PC-3 (cell line): ENCODE data around the gene DSC2. TPM values are rescaled to one million over a fixed set of nuclear protein-coding genes. Genes with fewer than 3 reads are reported as not detected.

Source experiments
- ATAC-seq: fragments of 200-7000 bp; cut with Tn5 transposase; 2 replicates; pipeline ENCODE4 v1.9.1; 2020; ENCODE audit warnings: mild to moderate bottlenecking, moderate library complexity
- BruUV-seq: library from RNA; stranded (reverse); fragments of 400-500 nt; replicated peaks from 2 replicates; lab custom pipeline; 2021; lab: Mats Ljungman, UMichigan
- CTCF ChIA-PET: fragments of 300-600 bp; sonication (Branson Sonifier 250); formaldehyde crosslinking; loops from one replicate; lab custom pipeline; 2022; ENCODE audit warnings: antibody characterized with exemption; lab: Charles Lee
- POLR2A ChIA-PET: fragments of 300-600 bp; sonication (Branson Sonifier 250); formaldehyde crosslinking; loops from one replicate; lab custom pipeline; 2022; ENCODE audit warnings: antibody characterized with exemption; ENCODE audit not compliant: unreplicated experiment; lab: Charles Lee
- DNase-seq: peaks from one replicate; pipeline ENCODE4 v3.0.0-alpha.2; 2015
- H2AFZ ChIP-seq: fragments of 300-600 bp; sonication (generic); 2 replicates; pipeline ENCODE4 v1.6.0; 2016; ENCODE audit warnings: antibody characterized with exemption, low read length
- H3F3A ChIP-seq: fragments of 300-600 bp; sonication (generic); one replicate; pipeline ENCODE4 v1.6.0; 2017; ENCODE audit warnings: antibody characterized with exemption, low read length, control low read depth, mild to moderate bottlenecking; ENCODE audit not compliant: unreplicated experiment
- H3K27ac ChIP-seq: fragments of 300-600 bp; sonication (generic); 2 replicates; pipeline ENCODE4 v1.5.1; 2016; ENCODE audit warnings: mild to moderate bottlenecking, low read length
- H3K27me3 ChIP-seq: fragments of 300-600 bp; sonication (generic); 2 replicates; pipeline ENCODE4 v1.6.1; 2016; ENCODE audit warnings: low read length, mixed read lengths
- H3K36me3 ChIP-seq: fragments of 300-600 bp; sonication (generic); 2 replicates; pipeline ENCODE4 v1.6.1; 2016; ENCODE audit warnings: low read depth, mixed run types, low read length, mixed read lengths
- H3K4me1 ChIP-seq: fragments of 300-600 bp; sonication (generic); 2 replicates; pipeline ENCODE4 v1.5.1; 2016; ENCODE audit warnings: low read length; ENCODE audit not compliant: insufficient read depth
- H3K4me2 ChIP-seq: fragments of 300-600 bp; sonication (generic); 2 replicates; pipeline ENCODE4 v1.6.0; 2016; ENCODE audit warnings: low read length
- H3K4me3 ChIP-seq: fragments of 300-600 bp; sonication (generic); 2 replicates; pipeline ENCODE4 v1.5.1; 2016; ENCODE audit warnings: mild to moderate bottlenecking, low read length, mixed read lengths
- H3K79me2 ChIP-seq: fragments of 300-600 bp; sonication (generic); 2 replicates; pipeline ENCODE4 v1.6.1; 2017; ENCODE audit warnings: low read length, mixed read lengths
- H3K9ac ChIP-seq: fragments of 300-600 bp; sonication (generic); 2 replicates; pipeline ENCODE4 v1.6.0; 2016; ENCODE audit warnings: mild to moderate bottlenecking, low read length
- H3K9me2 ChIP-seq: fragments of 300-600 bp; sonication (generic); replicated peaks from 2 replicates; pipeline ENCODE4 v1.6.1; 2016; ENCODE audit warnings: mixed run types, low read length, mixed read lengths
- H3K9me3 ChIP-seq: fragments of 300-600 bp; sonication (generic); 2 replicates; pipeline ENCODE4 v1.6.1; 2016; ENCODE audit warnings: low read length, mixed read lengths
- H4K20me1 ChIP-seq: fragments of 300-600 bp; sonication (generic); 2 replicates; pipeline ENCODE4 v1.6.1; 2016; ENCODE audit warnings: low read length, mixed read lengths
- EZH2 ChIP-seq: fragments of 300-600 bp; sonication (generic); IDR thresholded peaks from one replicate; pipeline ENCODE4 v1.6.1; 2017; ENCODE audit warnings: antibody characterized with exemption, mild to moderate bottlenecking, low read length; ENCODE audit not compliant: unreplicated experiment
- EZH2phosphoT487 ChIP-seq: fragments of 300-600 bp; sonication (generic); IDR thresholded peaks from 2 replicates; pipeline ENCODE4 v1.6.1; 2018; ENCODE audit warnings: mild to moderate bottlenecking, antibody characterized with exemption, low read length, borderline replicate concordance
- intact Hi-C: fragments of 100-400 bp; cut with micrococcal nuclease; formaldehyde crosslinking; loops from 2 replicates; pipeline ENCODE4 v1.9.0; 2023
- total RNA-seq: library from RNA; depleted of rRNA; stranded (reverse); fragments of >200 nt; gene quantifications from 2 replicates; pipeline ENCODE4 v1.2.3, GENCODE V29; 2014
- TF ChIP-seq, protein P1 (sequence below): fragments of 300-600 bp; sonication (generic); conservative IDR thresholded peaks from 2 replicates; pipeline ENCODE4 v1.5.1; 2017; ENCODE audit warnings: antibody characterized with exemption, low read depth, mild to moderate bottlenecking, low read length

DSC2 gene
- total RNA-seq, 1 experiment from 2014 or later, result 4.8 TPM

DNA sequence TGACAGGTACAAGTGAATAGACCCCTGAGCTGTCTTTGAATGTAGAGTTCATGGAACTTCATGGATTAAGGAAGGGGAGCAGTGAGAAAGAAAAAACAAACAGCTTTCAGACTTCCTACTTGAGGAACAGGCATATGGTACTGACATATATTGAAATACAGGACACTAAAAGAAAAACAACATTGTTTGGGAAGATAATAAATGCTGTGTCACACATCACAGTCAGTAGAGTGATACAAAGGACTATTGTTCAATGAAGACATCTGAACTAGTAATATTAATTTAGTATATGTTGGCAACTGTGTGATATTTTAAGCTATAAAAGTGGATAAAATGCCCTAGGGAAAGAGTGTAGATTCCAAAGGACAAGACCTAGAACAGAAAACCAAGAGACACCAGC lies 3.3 kb downstream of the DSC2 start:
- no peak for TF ChIP-seq EZH2phosphoT487
- TF ChIP-seq, protein P1, sequence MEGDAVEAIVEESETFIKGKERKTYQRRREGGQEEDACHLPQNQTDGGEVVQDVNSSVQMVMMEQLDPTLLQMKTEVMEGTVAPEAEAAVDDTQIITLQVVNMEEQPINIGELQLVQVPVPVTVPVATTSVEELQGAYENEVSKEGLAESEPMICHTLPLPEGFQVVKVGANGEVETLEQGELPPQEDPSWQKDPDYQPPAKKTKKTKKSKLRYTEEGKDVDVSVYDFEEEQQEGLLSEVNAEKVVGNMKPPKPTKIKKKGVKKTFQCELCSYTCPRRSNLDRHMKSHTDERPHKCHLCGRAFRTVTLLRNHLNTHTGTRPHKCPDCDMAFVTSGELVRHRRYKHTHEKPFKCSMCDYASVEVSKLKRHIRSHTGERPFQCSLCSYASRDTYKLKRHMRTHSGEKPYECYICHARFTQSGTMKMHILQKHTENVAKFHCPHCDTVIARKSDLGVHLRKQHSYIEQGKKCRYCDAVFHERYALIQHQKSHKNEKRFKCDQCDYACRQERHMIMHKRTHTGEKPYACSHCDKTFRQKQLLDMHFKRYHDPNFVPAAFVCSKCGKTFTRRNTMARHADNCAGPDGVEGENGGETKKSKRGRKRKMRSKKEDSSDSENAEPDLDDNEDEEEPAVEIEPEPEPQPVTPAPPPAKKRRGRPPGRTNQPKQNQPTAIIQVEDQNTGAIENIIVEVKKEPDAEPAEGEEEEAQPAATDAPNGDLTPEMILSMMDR, result no peak
- TF ChIP-seq EZH2, result no peak
- BruUV-seq, result no TSS peak
- peak overlapping the region; percentile 88 for H3K27ac ChIP-seq
- POLR2A ChIA-PET, result interaction anchor here (0.6 to 1.5 kb wide), 6 partner anchors 56 to 1244 kb away, joined by 3 to 5 read pairs (median 3); no protein-coding TSS in a partner anchor
- H3K36me3 ChIP-seq, result no peaks in the 10 kb centered on the region
- CTCF ChIA-PET, result no interaction called here
- H3K79me2 ChIP-seq, result peaks cover 34% of the 10 kb centered on the region
- intact Hi-C loops, result loop anchor here (1.0 to 2.0 kb wide), 4 partner anchors 54 to 302 kb away; no protein-coding TSS in a partner anchor
- peak overlapping the region; percentile 48 for H3K9ac ChIP-seq
- DNase-seq (peak; percentile 54), ATAC-seq (peak; percentile 20)
- no peaks in the 10 kb centered on the region for H3K9me3 ChIP-seq
- H3K4me3 ChIP-seq, result peak overlapping the region; percentile 33; the same call in 1 of the 2 replicates
- no peaks in the 10 kb centered on the region for H3F3A ChIP-seq
- peak overlapping the region; percentile 86 for H3K4me2 ChIP-seq
- H3K4me1 ChIP-seq, result peaks cover 54% of the 10 kb centered on the region
- no peaks in the 10 kb centered on the region for H3K9me2 ChIP-seq
- H4K20me1 ChIP-seq, result no peaks in the 10 kb centered on the region
- H3K27me3 ChIP-seq, result no peaks in the 10 kb centered on the region
- H2AFZ ChIP-seq, result no peak overlapping the region

DNA sequence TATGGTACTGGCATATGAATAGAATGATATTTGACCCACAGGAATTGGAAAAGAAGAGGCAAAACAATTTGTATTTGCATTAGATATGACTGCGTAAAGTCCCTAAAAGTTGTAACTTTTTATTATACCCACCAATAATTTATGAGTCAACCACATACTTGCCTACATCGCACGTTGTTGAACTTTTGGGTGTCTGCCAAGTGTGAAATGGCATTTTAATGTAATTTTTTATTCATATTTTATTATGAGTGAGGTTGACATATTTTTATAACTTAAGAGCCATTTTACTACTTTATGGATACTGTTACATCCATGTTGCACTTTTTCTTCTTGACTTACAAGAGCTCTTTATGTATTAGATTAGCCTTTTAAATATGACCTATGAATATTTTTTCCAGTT lies 4.6 kb downstream of the DSC2 start:
- Histone ChIP-seq H3K27me3 (no peaks in the 10 kb centered on the region), H3K9ac (no peak overlapping the region), H3K79me2 (peaks cover 34% of the 10 kb centered on the region), H3K4me1 (peaks cover 43% of the 10 kb centered on the region), H3K4me2 (peak overlapping the region; percentile 19; the same call in 1 of the 2 replicates), H3K27ac (peak overlapping the region; percentile 88), H3K36me3 (no peaks in the 10 kb centered on the region), H3K4me3 (no peak overlapping the region), H4K20me1 (no peaks in the 10 kb centered on the region), H3F3A (no peaks in the 10 kb centered on the region), H3K9me2 (no peaks in the 10 kb centered on the region), H2AFZ (no peak overlapping the region), H3K9me3 (no peaks in the 10 kb centered on the region)
- CTCF ChIA-PET, result no interaction called here
- intact Hi-C loops, result loop anchor here (2.0 kb wide), 3 partner anchors 87 to 303 kb away; no protein-coding TSS in a partner anchor
- no peak for ATAC-seq
- TF ChIP-seq EZH2phosphoT487 (no peak), EZH2 (no peak)
- TF ChIP-seq, protein P1, result no peak
- POLR2A ChIA-PET, result no interaction called here
- peak; percentile 57 for DNase-seq
- no TSS peak for BruUV-seq

DNA sequence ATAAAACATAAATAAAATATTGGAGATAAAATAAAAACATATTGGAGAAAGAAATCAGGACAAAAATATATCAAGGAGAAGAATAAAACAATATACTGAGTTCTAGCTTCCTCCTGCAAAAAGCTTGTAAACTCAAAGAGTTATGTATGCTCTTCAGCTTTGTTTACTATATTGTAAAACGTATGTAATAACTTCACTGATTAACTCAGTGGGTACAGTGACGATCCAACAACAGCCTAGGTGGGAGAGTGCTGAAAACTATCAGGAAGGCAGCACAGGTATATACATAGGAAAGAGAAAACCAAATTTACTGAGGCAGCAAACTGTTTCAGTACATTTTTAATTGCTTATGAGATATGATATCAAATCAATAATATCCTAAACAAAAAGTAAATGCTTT lies 8.3 kb downstream of the DSC2 start:
- intact Hi-C loops, result no loop called here

More for the DNA sequence above, 8.3 kb downstream of the DSC2 start:
- H3K9ac ChIP-seq, result no peak overlapping the region
- no peaks in the 10 kb centered on the region for H3K9me2 ChIP-seq
- ChIA-PET CTCF (no interaction called here), POLR2A (interaction anchor here (0.6 kb wide), 1 partner anchor 55 kb away, joined by 3 read pairs; no protein-coding TSS in a partner anchor)
- H3K4me1 ChIP-seq, result peaks cover 37% of the 10 kb centered on the region
- ATAC-seq, result no peak
- no peaks in the 10 kb centered on the region for H3F3A ChIP-seq
- no peak overlapping the region for H3K4me2 ChIP-seq
- no peak overlapping the region for H3K27ac ChIP-seq
- H3K79me2 ChIP-seq, result peaks cover 20% of the 10 kb centered on the region
- BruUV-seq, result no TSS peak
- H3K36me3 ChIP-seq, result no peaks in the 10 kb centered on the region
- TF ChIP-seq, protein P1, result no peak
- TF ChIP-seq EZH2phosphoT487 (no peak), EZH2 (no peak)
- no peak for DNase-seq
- no peak overlapping the region for H2AFZ ChIP-seq
- H3K4me3 ChIP-seq, result no peak overlapping the region
- no peaks in the 10 kb centered on the region for H3K9me3 ChIP-seq
- no peaks in the 10 kb centered on the region for H4K20me1 ChIP-seq
- H3K27me3 ChIP-seq, result no peaks in the 10 kb centered on the region
